GM15510 (cell line): ENCODE measurements around the gene CCDC85A.

ENCODE experiments used
- POLR2A ChIP-seq: IDR thresholded peaks from 3 replicates; pipeline ENCODE4 v1.6.1; 2011; ENCODE audit warnings: borderline replicate concordance; ENCODE audit not compliant: insufficient read length; ENCODE audit errors: extremely low read depth

CCDC85A gene

GRCh38 chr2:56416500-56417176 is 232.8 kb downstream of the CCDC85A start:
- no peak for TF ChIP-seq POLR2A
